ES-I3 (cell line): ENCODE data around the gene TEX30.

Experiments
- H3K36me3 ChIP-seq: 2 replicates; pipeline ENCODE4 v1.6.1; 2013; ENCODE audit warnings: mild to moderate bottlenecking, low read length, control low read depth, moderate library complexity; ENCODE audit not compliant: insufficient read depth
- H3K4me1 ChIP-seq: 2 replicates; pipeline ENCODE4 v1.6.1; 2013; ENCODE audit warnings: mild to moderate bottlenecking, control low read depth, low read length; ENCODE audit not compliant: insufficient read depth
- H3K9ac ChIP-seq: 2 replicates; pipeline ENCODE4 v1.6.1; 2013; ENCODE audit warnings: low read depth, mild to moderate bottlenecking, low read length, moderate library complexity
- H3K9me3 ChIP-seq: 2 replicates; pipeline ENCODE4 v1.6.1; 2013; ENCODE audit warnings: mild to moderate bottlenecking, low read length, moderate library complexity; ENCODE audit not compliant: control insufficient read depth, insufficient read depth

TEX30 gene

DNA sequence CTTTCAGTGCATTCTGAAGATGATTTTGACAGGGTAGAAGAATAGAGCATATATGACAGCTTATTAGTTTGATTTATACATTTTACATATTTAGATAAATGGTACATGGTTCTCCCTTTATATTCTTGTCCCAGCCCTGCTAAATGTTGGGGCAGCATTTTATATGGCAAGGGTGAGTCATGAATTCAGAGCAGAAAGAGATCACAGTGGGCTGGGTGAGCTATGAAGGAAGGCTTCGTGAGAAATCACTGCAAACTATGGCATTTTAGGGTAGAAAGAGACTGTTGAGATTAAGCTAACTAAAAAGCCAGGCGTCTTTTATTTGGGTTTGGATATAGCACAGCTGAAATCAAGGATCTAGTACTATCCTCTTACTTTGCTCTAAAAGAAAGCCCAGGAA, 54.8 kb downstream of the TEX30 start:
- no peak overlapping the region for H3K9ac ChIP-seq
- H3K9me3 ChIP-seq = no peaks in the 10 kb centered on the region
- no peaks in the 10 kb centered on the region for H3K4me1 ChIP-seq
- H3K36me3 ChIP-seq = no peaks in the 10 kb centered on the region
